SK-N-SH (cell line): ENCODE measurements around the gene HSFX1. TPM values are rescaled to one million over a fixed set of nuclear protein-coding genes. Genes with fewer than 3 reads are reported as not detected.

Experiments
- CTCF ChIA-PET: fragments of 300-600, 350-600 bp; formaldehyde crosslinking; extraction: SDS; loops from one replicate; lab custom pipeline; 2021; lab: Yijun Ruan, JAX
- POLR2A ChIA-PET: fragments of 350-600 bp; sonication (Branson Sonifier 250); formaldehyde crosslinking; extraction: SDS; loops from one replicate; lab custom pipeline; 2020; ENCODE audit warnings: antibody characterized with exemption, inconsistent platforms; lab: Yijun Ruan, JAX
- DNase-seq: peaks from one replicate; pipeline ENCODE4 v3.0.0; 2012
- H2AFZ ChIP-seq: fragments of 200-600 bp; sonication (generic); 2 replicates; pipeline ENCODE4 v1.8.1; 2016; ENCODE audit warnings: antibody characterized with exemption, mild to moderate bottlenecking, low read depth
- H3F3A ChIP-seq: fragments of 200-600 bp; sonication (generic); replicated peaks from 2 replicates; pipeline ENCODE3; 2016; ENCODE audit warnings: antibody characterized with exemption, mild to moderate bottlenecking; ENCODE audit not compliant: insufficient read depth
- H3K27ac ChIP-seq, 2 experiments: fragments of 200-500 bp in 1 of 2; fragments of 200-600 bp in 1 of 2; sonication (Bioruptor generic) in 1 of 2; sonication (generic), shearing (Covaris generic) in 1 of 2; 2 replicates each; pipeline versions ENCODE4 v1.5.1 to v1.6.1; 2014 to 2016; ENCODE audit warnings: low read depth in 2 of 2, inconsistent platforms in 1 of 2, low read length in 1 of 2, mild to moderate bottlenecking in 1 of 2, mixed read lengths in 1 of 2
- H3K27me3 ChIP-seq: fragments of 200-600 bp; sonication (generic), shearing (Covaris generic); 2 replicates; pipeline ENCODE4 v1.6.1; 2016; ENCODE audit warnings: mixed run types; ENCODE audit not compliant: insufficient read depth
- H3K36me3 ChIP-seq, 2 experiments: fragments of 200-500 bp in 1 of 2; fragments of 200-600 bp in 1 of 2; sonication (Bioruptor generic) in 1 of 2; sonication (generic) in 1 of 2; replicated peaks in 1 of 2; 2 replicates each; pipeline versions ENCODE3 to v1.5.1; 2014 to 2016; ENCODE audit warnings: low read length in 1 of 2, mild to moderate bottlenecking in 1 of 2; ENCODE audit not compliant: insufficient read depth in 2 of 2, control insufficient read depth in 1 of 2
- H3K4me1 ChIP-seq, 2 experiments: fragments of 200-500 bp in 1 of 2; fragments of 200-600 bp in 1 of 2; sonication (Bioruptor generic) in 1 of 2; sonication (generic), shearing (Covaris generic) in 1 of 2; 2 replicates each; pipeline versions ENCODE4 v1.5.1 to v1.6.1; 2014 to 2016; ENCODE audit warnings: low read depth in 1 of 2, low read length in 1 of 2, mixed run types in 1 of 2; ENCODE audit not compliant: insufficient read depth in 2 of 2, control insufficient read depth in 1 of 2
- H3K4me2 ChIP-seq: fragments of 200-600 bp; sonication (generic), shearing (Covaris generic); 2 replicates; pipeline ENCODE4 v1.6.1; 2017; ENCODE audit warnings: mixed run types
- H3K4me3 ChIP-seq, 2 experiments: fragments of 200-500 bp in 1 of 2; fragments of 200-600 bp in 1 of 2; sonication (Bioruptor generic) in 1 of 2; sonication (generic), shearing (Covaris generic) in 1 of 2; 2 replicates each; pipeline versions ENCODE4 v1.5.1 to v1.8.1; 2014 to 2016; ENCODE audit warnings: low read depth in 2 of 2, inconsistent platforms in 1 of 2, low read length in 1 of 2, mild to moderate bottlenecking in 1 of 2, mixed read lengths in 1 of 2, moderate library complexity in 1 of 2
- H3K79me2 ChIP-seq: fragments of 200-600 bp; sonication (generic); 2 replicates; pipeline ENCODE4 v1.8.1; 2017; ENCODE audit warnings: mild to moderate bottlenecking; ENCODE audit not compliant: insufficient read depth
- H3K9ac ChIP-seq: fragments of 200-600 bp; sonication (generic); 2 replicates; pipeline ENCODE4 v1.6.1; 2017; ENCODE audit warnings: mixed run types
- H3K9me2 ChIP-seq: fragments of 200-600 bp; sonication (generic); 2 replicates; pipeline ENCODE4 v1.6.1; 2017; ENCODE audit warnings: mixed run types
- H3K9me3 ChIP-seq: fragments of 200-600 bp; sonication (generic); 2 replicates; pipeline ENCODE4 v1.6.1; 2017; ENCODE audit warnings: mixed run types, mild to moderate bottlenecking, moderate library complexity
- H4K20me1 ChIP-seq: fragments of 200-600 bp; sonication (generic); 2 replicates; pipeline ENCODE4 v1.6.1; 2017; ENCODE audit warnings: mild to moderate bottlenecking, mixed run types; ENCODE audit not compliant: insufficient read depth
- ELF1 ChIP-seq: IDR thresholded peaks from 2 replicates; pipeline ENCODE4 v1.4.0; 2012
- FOXJ3 ChIP-seq: sonication (generic); formaldehyde crosslinking; IDR thresholded peaks from 2 replicates; pipeline ENCODE4 v1.5.1; 2020; ENCODE audit warnings: mild to moderate bottlenecking, missing genetic modification reagents
- FOXM1 ChIP-seq: IDR thresholded peaks from 2 replicates; pipeline ENCODE4 v1.4.0; 2012; ENCODE audit warnings: low read depth, mild to moderate bottlenecking
- GABPA ChIP-seq: IDR thresholded peaks from 2 replicates; pipeline ENCODE4 v1.4.0; 2012; ENCODE audit warnings: low read depth, mild to moderate bottlenecking
- IRF3 ChIP-seq: fragments of 150-350 bp; IDR thresholded peaks from 2 replicates; pipeline ENCODE4 v1.6.1; 2016; ENCODE audit warnings: mild to moderate bottlenecking, low read depth, low read length
- MAX ChIP-seq: IDR thresholded peaks from 2 replicates; pipeline ENCODE4 v1.4.0; 2012; ENCODE audit warnings: low read depth
- MXI1 ChIP-seq: IDR thresholded peaks from 2 replicates; pipeline ENCODE4 v1.6.1; 2012; ENCODE audit warnings: mild to moderate bottlenecking, low read depth, low read length, improper control_type of control experiment
- NRF1 ChIP-seq: IDR thresholded peaks from 2 replicates; pipeline ENCODE4 v1.6.1; 2012; ENCODE audit warnings: low read depth, mild to moderate bottlenecking, low read length
- PBX3 ChIP-seq: IDR thresholded peaks from 2 replicates; pipeline ENCODE4; 2012
- RAD21 ChIP-seq: IDR thresholded peaks from 2 replicates; pipeline ENCODE4 v1.6.1; 2012; ENCODE audit warnings: mild to moderate bottlenecking, low read length
- RCOR1 ChIP-seq: fragments of 150-350 bp; IDR thresholded peaks from 2 replicates; pipeline ENCODE4 v1.6.1; 2017; ENCODE audit warnings: antibody characterized with exemption, low read length
- RFX5 ChIP-seq: IDR thresholded peaks from 2 replicates; pipeline ENCODE4 v1.6.1; 2012; ENCODE audit warnings: mild to moderate bottlenecking, improper control_type of control experiment, low read length
- SIN3A ChIP-seq: IDR thresholded peaks from 2 replicates; pipeline ENCODE4 v1.6.1; 2012; ENCODE audit warnings: low read depth, mild to moderate bottlenecking, low read length, moderate library complexity, borderline replicate concordance
- TAF1 ChIP-seq: IDR thresholded peaks from 2 replicates; pipeline ENCODE4 v1.6.1; 2012; ENCODE audit warnings: low read depth, mild to moderate bottlenecking, low read length, moderate library complexity, borderline replicate concordance
- TEAD4 ChIP-seq: IDR thresholded peaks from 2 replicates; pipeline ENCODE4 v1.4.0; 2012; ENCODE audit warnings: mild to moderate bottlenecking, borderline replicate concordance; ENCODE audit not compliant: insufficient read depth
- USF2 ChIP-seq: fragments of 150-350 bp; IDR thresholded peaks from 2 replicates; pipeline ENCODE4 v1.6.1; 2017; ENCODE audit warnings: antibody characterized with exemption, low read length, low read depth, borderline replicate concordance
- WGBS: methylation state at CpG from one replicate; pipeline ENCODE4 v1.1.6; 2017; ENCODE audit warnings: low lambda C conversion rate; 5-methylcytosine and 5-hydroxymethylcytosine counted together
- polyA plus RNA-seq, 3 experiments: library from polyadenylated mRNA; depleted of rRNA; stranded (reverse); fragments of >200 nt; gene quantifications; 2 replicates each; pipeline ENCODE4 v1.2.3, GENCODE V29; 2012
- TF ChIP-seq, protein P1 (sequence below): IDR thresholded peaks from 2 replicates; pipeline ENCODE4 v1.4.0; 2012; ENCODE audit warnings: low read depth, borderline replicate concordance

The HSFX1 gene
- polyA plus RNA-seq, 1 of the 3 experiments (the other 2 are of a cell fraction), result 0.12 TPM

DNA sequence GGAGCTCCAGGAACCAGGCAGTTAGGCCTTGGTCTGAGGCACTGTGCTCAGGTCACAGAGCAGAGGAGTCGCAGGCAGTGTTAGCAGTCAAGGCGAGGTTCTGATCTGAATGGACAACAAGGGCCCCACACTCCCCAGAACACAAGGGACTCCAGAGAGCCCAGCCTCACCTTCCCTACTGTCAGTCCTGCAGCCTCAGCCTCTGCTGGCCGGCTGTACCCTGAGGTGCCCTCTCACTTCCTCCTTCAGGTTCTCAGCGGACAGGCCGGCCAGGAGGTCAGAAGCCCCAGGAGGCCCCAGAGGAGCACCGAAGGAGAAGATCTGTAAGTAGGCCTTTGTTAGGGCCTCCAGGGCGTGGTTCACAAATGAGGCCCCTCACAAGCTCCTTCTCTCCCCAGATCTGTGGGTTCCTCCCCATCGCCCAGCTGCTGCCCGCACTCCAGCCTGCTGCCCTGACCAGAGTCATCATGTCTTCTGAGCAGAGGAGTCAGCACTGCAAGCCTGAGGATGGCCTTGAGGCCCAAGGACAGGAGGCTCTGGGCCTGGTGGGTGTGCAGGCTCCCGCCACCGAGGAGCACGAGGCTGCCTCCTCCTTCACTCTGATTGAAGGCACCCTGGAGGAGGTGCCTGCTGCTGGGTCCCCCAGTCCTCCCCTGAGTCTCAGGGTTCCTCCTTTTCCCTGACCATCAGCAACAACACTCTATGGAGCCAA, 34.0 kb downstream of the HSFX1 start:
- no peak for DNase-seq
- Histone ChIP-seq H3K79me2 (no peaks in the 10 kb centered on the region), H3K27ac (no peak overlapping the region), H3K36me3 (no peaks in the 10 kb centered on the region), H2AFZ (no peak overlapping the region), H3K4me2 (no peak overlapping the region)
- CTCF ChIA-PET, result no interaction called here
- TF ChIP-seq TEAD4, result no peak
- TF ChIP-seq, all 33 proteins: peak for 0
- H3K9me3 ChIP-seq, result no peaks in the 10 kb centered on the region
- 21% methylated on average over 4 of the region's 12 CpGs for WGBS
- H4K20me1 ChIP-seq, result no peaks in the 10 kb centered on the region
- H3K9me2 ChIP-seq, result no peaks in the 10 kb centered on the region
- H3F3A ChIP-seq, result no peaks in the 10 kb centered on the region
- H3K27me3 ChIP-seq, result peaks cover 35% of the 10 kb centered on the region; the same call in 1 of the 2 replicates
- POLR2A ChIA-PET, result no interaction called here
- H3K9ac ChIP-seq, result no peak overlapping the region
- H3K4me1 ChIP-seq, result no peaks in the 10 kb centered on the region
- no peak overlapping the region for H3K4me3 ChIP-seq

- 47% methylated on average over 1 of the region's 1 CpG for WGBS
- H3K36me3 ChIP-seq, result no peaks in the 10 kb centered on the region
- H3K9ac ChIP-seq, result no peak overlapping the region
- H3K4me2 ChIP-seq, result no peak overlapping the region
- H3K27ac ChIP-seq, result no peak overlapping the region
- no peak overlapping the region for H3K4me3 ChIP-seq
- H3K79me2 ChIP-seq, result no peaks in the 10 kb centered on the region
- H4K20me1 ChIP-seq, result no peaks in the 10 kb centered on the region
- ChIA-PET CTCF (no interaction called here), POLR2A (no interaction called here)
- H3F3A ChIP-seq, result no peaks in the 10 kb centered on the region
- H2AFZ ChIP-seq, result no peak overlapping the region
- TF ChIP-seq SIN3A (no peak), RAD21 (no peak), ELF1 (no peak), IRF3 (no peak), MXI1 (no peak), RCOR1 (no peak), RFX5 (no peak), TAF1 (no peak), FOXM1 (no peak), USF2 (no peak), MAX (no peak), PBX3 (no peak), NRF1 (no peak), FOXJ3 (CRISPR knock-in tag) (no peak), GABPA (no peak)
- TF ChIP-seq, protein P1, sequence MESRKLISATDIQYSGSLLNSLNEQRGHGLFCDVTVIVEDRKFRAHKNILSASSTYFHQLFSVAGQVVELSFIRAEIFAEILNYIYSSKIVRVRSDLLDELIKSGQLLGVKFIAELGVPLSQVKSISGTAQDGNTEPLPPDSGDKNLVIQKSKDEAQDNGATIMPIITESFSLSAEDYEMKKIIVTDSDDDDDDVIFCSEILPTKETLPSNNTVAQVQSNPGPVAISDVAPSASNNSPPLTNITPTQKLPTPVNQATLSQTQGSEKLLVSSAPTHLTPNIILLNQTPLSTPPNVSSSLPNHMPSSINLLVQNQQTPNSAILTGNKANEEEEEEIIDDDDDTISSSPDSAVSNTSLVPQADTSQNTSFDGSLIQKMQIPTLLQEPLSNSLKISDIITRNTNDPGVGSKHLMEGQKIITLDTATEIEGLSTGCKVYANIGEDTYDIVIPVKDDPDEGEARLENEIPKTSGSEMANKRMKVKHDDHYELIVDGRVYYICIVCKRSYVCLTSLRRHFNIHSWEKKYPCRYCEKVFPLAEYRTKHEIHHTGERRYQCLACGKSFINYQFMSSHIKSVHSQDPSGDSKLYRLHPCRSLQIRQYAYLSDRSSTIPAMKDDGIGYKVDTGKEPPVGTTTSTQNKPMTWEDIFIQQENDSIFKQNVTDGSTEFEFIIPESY, result no peak
- no peaks in the 10 kb centered on the region for H3K9me3 ChIP-seq
- H3K9me2 ChIP-seq, result no peaks in the 10 kb centered on the region
- no peaks in the 10 kb centered on the region for H3K4me1 ChIP-seq
- 0 out of 2 replicates have a peak, but pooled peaks cover under 1% of the 10 kb centered on the region for H3K27me3 ChIP-seq
- no peak for DNase-seq
Observed at GRCh38 chrX:149818652-149819051, 44.8 kb downstream of the HSFX1 start.
